Measurements from ENCODE around the gene GABRG3. TPM values are rescaled to one million over a fixed set of nuclear protein-coding genes. Genes with fewer than 3 reads are reported as not detected.

GABRG3 gene
- total RNA-seq, 1 experiment from 2014 or later: not detected

DNA sequence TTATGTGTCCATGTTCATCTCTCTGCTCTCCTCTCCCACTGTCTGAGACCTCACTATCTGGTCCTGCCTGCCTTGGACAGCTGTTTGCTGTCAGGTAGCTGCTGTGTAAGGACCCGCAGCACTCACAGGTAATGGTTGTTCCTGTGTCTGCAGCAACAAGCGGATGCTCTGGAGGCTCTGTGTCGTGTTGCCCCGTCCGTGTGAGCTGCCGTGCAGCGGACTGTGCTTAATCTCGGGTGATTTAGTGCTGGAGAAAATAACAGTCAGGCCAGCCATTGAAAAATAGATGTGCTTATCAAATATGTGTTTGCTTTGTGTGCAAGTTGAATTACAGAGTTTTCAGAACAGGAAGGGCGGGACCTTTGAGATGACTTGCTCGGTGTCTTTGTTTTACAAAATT, 121.4 kb downstream of the GABRG3 start:
- CTCF ChIA-PET: no interaction called here
- no peaks in the 10 kb centered on the region for H3K36me3 ChIP-seq (ENCODE audit: control insufficient read depth in 1 of 2, insufficient read depth in 2 of 2, low read length in 2 of 2)
- TF ChIP-seq TCF7L2 (IDR thresholded peaks at IDR 0.05; ENCODE audit: borderline replicate concordance, extremely low read depth, insufficient read depth, insufficient read length): no peak
- TF ChIP-seq, protein P1, sequence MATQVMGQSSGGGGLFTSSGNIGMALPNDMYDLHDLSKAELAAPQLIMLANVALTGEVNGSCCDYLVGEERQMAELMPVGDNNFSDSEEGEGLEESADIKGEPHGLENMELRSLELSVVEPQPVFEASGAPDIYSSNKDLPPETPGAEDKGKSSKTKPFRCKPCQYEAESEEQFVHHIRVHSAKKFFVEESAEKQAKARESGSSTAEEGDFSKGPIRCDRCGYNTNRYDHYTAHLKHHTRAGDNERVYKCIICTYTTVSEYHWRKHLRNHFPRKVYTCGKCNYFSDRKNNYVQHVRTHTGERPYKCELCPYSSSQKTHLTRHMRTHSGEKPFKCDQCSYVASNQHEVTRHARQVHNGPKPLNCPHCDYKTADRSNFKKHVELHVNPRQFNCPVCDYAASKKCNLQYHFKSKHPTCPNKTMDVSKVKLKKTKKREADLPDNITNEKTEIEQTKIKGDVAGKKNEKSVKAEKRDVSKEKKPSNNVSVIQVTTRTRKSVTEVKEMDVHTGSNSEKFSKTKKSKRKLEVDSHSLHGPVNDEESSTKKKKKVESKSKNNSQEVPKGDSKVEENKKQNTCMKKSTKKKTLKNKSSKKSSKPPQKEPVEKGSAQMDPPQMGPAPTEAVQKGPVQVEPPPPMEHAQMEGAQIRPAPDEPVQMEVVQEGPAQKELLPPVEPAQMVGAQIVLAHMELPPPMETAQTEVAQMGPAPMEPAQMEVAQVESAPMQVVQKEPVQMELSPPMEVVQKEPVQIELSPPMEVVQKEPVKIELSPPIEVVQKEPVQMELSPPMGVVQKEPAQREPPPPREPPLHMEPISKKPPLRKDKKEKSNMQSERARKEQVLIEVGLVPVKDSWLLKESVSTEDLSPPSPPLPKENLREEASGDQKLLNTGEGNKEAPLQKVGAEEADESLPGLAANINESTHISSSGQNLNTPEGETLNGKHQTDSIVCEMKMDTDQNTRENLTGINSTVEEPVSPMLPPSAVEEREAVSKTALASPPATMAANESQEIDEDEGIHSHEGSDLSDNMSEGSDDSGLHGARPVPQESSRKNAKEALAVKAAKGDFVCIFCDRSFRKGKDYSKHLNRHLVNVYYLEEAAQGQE (IDR thresholded peaks at IDR 0.05; ENCODE audit: low read depth): no peak
- no peak for TF ChIP-seq CEBPB (IDR thresholded peaks at IDR 0.05; ENCODE audit: low read depth)
- TF ChIP-seq POLR2A (IDR thresholded peaks at IDR 0.05; ENCODE audit: borderline replicate concordance, extremely low read depth, insufficient read depth, insufficient read length): no peak
- TF ChIP-seq POLR2AphosphoS5 (IDR thresholded peaks at IDR 0.05; ENCODE audit: low read depth, low read length): no peak
- TF ChIP-seq, protein P2, sequence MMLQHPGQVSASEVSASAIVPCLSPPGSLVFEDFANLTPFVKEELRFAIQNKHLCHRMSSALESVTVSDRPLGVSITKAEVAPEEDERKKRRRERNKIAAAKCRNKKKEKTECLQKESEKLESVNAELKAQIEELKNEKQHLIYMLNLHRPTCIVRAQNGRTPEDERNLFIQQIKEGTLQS (IDR thresholded peaks at IDR 0.05): no peak
- no peak for TF ChIP-seq YY1 (IDR thresholded peaks at IDR 0.05; ENCODE audit: extremely low read depth, insufficient replicate concordance, low read depth, low read length)
- TF ChIP-seq EZH2phosphoT487 (IDR thresholded peaks at IDR 0.05; ENCODE audit: borderline replicate concordance): no peak
- TF ChIP-seq SIN3A (IDR thresholded peaks at IDR 0.05; ENCODE audit: low read depth): no peak
- TF ChIP-seq SP1 (IDR thresholded peaks at IDR 0.05; ENCODE audit: low read depth): no peak
- TF ChIP-seq JUND (IDR thresholded peaks at IDR 0.05): no peak
- TF ChIP-seq SRF (IDR thresholded peaks at IDR 0.05; ENCODE audit: low read depth): no peak
- TF ChIP-seq, protein P3, sequence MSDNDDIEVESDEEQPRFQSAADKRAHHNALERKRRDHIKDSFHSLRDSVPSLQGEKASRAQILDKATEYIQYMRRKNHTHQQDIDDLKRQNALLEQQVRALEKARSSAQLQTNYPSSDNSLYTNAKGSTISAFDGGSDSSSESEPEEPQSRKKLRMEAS (IDR thresholded peaks at IDR 0.05): no peak
- TF ChIP-seq ELF1 (IDR thresholded peaks at IDR 0.05; ENCODE audit: borderline replicate concordance, low read depth): no peak
- TF ChIP-seq RAD21 (IDR thresholded peaks at IDR 0.05; ENCODE audit: low read depth): no peak
- RAD21 ChIA-PET (ENCODE audit: low non-redundant PET in 1 of 2, low total read pairs in 2 of 2, uncharacterized antibody in 2 of 2, unreplicated experiment in 2 of 2): no interaction called here
- H3K4me3 ChIP-seq (replicated peaks in 1 of 2; ENCODE audit: low read depth in 1 of 2, low read length in 2 of 2): no peak overlapping the region
- no peak overlapping the region for H2AFZ ChIP-seq (ENCODE audit: low read depth, low read length, poor library complexity, severe bottlenecking)
- H3K4me2 ChIP-seq (ENCODE audit: low read length): no peak overlapping the region
- no peaks in the 10 kb centered on the region for H3K79me2 ChIP-seq (ENCODE audit: insufficient read depth, low read length)
- ATAC-seq (no peak), DNase-seq (ENCODE audit: low read depth, low spot score) (no peak)
- POLR2A ChIA-PET: no interaction called here
- no peaks in the 10 kb centered on the region for H4K20me1 ChIP-seq (ENCODE audit: insufficient read depth)
- intact Hi-C loops (cut with micrococcal nuclease): no loop called here
- no peaks in the 10 kb centered on the region for H3K9me2 ChIP-seq (ENCODE audit: insufficient read depth)
- peaks cover 21 to 46% of the 10 kb centered on the region in 2 experiments; a peak in 2 of 4 replicates for H3K9me3 ChIP-seq (ENCODE audit: control insufficient read depth in 1 of 2, insufficient read depth in 1 of 2, low read depth in 1 of 2, low read length in 2 of 2)
- H3K27me3 ChIP-seq (ENCODE audit: insufficient read depth, low read length): no peaks in the 10 kb centered on the region
- H3K27ac ChIP-seq (ENCODE audit: low read depth, low read length): no peak overlapping the region
- no peak overlapping the region for H3K9ac ChIP-seq (ENCODE audit: low read length)
- BruUV-seq (replicated peaks): no TSS peak
- no peaks in the 10 kb centered on the region for H3K4me1 ChIP-seq (ENCODE audit: control insufficient read depth in 1 of 2, insufficient read depth in 2 of 2, low read length in 2 of 2)

All from HCT116 (cell line).